PFSK-1 (cell line): ENCODE results near the gene NSMCE4A.

ENCODE experiments used
- SIN3A ChIP-seq: IDR thresholded peaks from 2 replicates; pipeline ENCODE4 v1.6.1; 2012; ENCODE audit warnings: mild to moderate bottlenecking, low read length, moderate library complexity, borderline replicate concordance; ENCODE audit not compliant: insufficient read depth
- TAF1 ChIP-seq: IDR thresholded peaks from 2 replicates; pipeline ENCODE4 v1.6.1; 2012; ENCODE audit warnings: low read length, control low read depth, borderline replicate concordance; ENCODE audit not compliant: insufficient read depth

GRCh38 chr10:121914661-121915060, 60.4 kb downstream of the NSMCE4A start:
- TF ChIP-seq TAF1, result no peak
- no peak for TF ChIP-seq SIN3A
